ENCODE measurements around the gene NBPF1.
"Not testable (repeated sequence)": the region's sequence is repeated elsewhere in the genome, so short reads cannot be mapped to it uniquely, and the experiment has no call there.

The NBPF1 gene

DNA sequence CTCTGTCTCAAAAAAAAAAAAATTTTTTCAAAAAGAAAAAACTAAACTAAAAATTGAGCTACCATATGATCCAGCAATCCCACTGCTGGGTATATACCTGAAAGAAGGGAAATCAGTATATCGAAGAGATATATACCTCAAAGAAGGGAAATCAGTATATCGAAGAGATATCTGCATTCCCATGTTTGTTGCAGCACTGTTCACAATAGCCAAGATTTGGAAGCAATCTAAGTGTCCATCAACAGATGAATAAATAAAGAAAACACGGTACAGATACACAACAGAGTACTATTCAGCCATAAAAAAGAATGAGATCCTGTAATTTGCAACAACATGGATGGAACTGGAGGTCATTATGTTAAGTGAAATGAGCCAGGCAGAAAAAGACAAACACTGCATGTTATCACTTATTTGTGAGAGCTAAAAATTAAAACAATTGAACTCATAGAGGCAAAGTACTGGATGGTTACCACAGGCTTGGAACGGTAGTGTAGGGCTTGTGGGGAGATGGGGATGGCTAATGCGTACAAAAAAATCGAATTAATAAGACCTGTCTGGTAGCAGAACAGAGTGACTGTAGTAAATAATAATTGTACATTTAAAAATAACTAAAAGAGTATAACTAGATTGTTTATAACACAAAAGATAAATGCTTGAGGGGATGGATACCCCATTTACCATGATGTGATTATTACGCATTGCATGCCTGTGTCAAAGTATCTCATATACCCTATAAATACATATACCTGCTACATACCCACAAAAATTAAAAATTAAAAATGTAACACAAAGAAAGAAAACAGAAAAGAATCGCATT, 28.0 kb upstream of the NBPF1 start:
- not testable (repeated sequence) for DNase-seq (ENCODE audit: low spot score)

DNA sequence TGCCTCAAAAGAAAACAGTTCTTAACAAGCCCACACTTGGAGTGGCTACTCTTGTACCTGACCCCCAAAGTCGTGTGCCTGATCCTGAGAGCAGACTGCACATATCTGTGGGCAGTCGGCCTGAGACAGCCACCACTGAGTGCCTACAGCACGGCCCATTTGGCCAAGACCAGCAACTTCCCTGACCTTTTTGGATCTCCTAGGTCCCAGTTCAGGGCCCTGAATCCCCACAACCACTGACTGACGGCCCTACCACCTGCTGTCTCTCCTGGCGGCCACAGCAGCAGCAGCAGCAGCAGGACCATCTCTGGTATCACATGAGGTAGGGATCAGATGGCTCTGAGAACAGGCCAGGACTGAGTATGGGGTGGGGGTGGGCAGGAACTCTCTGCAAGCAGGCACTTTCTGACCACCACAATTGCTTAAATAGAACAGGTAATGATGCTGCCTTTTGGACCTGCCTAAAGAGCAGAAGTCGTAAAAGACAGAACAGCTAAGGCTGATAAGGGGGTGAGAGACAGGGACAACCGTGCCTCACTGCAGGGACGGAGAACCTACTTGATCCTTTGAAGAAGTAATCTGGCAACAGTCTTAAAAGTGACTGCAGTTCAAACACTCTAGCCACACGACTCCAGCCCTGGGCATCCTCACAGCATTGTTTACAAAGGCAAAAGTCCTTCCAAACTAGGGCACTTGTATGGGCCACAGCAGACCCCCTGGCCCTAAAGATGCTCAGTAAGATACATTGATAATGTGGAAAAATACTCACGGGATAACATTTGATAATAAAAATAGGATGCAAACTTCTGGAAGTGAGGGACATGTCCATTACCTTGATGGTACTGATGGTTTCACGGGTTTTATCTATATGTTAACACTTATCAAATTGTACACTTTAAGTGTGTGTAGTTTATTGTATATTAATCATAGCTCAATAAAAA, 26.0 kb upstream of the NBPF1 start:
- not testable (repeated sequence) for DNase-seq (ENCODE audit: low spot score)

- not testable (repeated sequence) for DNase-seq (ENCODE audit: low spot score)
Measured at GRCh38 chr1:16637941-16638778, 24.8 kb upstream of the NBPF1 start.

GRCh38 chr1:16636551-16637195, 23.3 kb upstream of the NBPF1 start:
- not testable (repeated sequence) for DNase-seq (ENCODE audit: low spot score)

DNA sequence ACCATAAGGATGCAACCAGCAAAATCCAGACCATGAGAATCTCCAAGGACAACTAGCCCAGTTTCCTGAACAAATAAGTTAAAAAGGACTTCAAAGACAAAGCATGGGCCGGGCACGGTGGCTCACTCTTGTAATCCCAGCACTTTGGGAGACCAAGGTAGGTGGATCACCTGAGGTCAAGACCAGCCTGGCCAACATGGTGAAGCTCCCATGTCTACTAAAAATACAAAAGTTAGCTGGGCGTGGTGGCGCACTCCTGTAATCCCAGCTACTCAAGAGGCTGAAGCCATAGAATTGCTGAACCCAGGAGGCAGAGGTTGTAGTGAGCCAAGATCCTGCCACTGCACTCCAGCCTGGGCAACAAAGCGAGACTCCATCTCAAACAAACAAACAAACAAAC, 22.6 kb upstream of the NBPF1 start:
- not testable (repeated sequence) for DNase-seq (ENCODE audit: low spot score)

GRCh38 chr1:16633540-16634282, 20.3 kb upstream of the NBPF1 start:
- not testable (repeated sequence) for DNase-seq (ENCODE audit: low spot score)

GRCh38 chr1:16632044-16632850, 18.9 kb upstream of the NBPF1 start:
- DNase-seq (ENCODE audit: low spot score), result not testable (repeated sequence)

GRCh38 chr1:16631248-16632043, 18.1 kb upstream of the NBPF1 start:
- no peak for DNase-seq (ENCODE audit: low spot score)

- peak; percentile 7 for DNase-seq (ENCODE audit: low spot score)
Measured at GRCh38 chr1:16630661-16631247, 17.4 kb upstream of the NBPF1 start.

DNA sequence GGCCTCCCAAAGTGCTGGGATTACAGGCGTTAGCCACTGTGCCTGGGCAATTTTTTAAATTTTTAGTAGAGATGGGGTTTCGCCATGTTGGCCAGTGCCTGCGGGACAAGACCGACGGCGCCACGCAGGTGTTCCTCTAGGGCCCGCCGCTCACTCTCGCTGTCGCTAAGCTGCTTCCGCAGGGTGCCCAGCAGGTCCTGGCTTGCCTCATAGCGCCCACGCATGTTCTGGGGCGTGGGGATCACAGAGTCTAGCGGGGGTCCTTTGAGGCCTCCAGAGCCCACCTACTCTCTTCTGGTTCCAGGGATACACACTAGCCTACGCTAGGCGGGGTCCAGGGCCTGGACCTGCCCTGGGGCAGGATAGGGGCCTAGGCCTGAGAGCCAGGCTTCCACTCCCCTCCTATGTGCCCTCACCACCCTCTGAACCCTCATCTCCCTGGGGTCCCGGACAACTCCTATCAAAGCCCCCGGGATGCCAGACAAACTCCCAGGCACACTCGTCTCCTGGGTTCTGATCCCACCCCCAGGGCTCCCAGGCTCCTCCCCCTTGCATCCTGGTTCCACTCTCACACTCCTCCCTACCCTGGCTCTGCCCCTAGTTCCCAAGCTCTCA, 16.7 kb upstream of the NBPF1 start:
- DNase-seq (ENCODE audit: low spot score), result not testable (repeated sequence)

DNA sequence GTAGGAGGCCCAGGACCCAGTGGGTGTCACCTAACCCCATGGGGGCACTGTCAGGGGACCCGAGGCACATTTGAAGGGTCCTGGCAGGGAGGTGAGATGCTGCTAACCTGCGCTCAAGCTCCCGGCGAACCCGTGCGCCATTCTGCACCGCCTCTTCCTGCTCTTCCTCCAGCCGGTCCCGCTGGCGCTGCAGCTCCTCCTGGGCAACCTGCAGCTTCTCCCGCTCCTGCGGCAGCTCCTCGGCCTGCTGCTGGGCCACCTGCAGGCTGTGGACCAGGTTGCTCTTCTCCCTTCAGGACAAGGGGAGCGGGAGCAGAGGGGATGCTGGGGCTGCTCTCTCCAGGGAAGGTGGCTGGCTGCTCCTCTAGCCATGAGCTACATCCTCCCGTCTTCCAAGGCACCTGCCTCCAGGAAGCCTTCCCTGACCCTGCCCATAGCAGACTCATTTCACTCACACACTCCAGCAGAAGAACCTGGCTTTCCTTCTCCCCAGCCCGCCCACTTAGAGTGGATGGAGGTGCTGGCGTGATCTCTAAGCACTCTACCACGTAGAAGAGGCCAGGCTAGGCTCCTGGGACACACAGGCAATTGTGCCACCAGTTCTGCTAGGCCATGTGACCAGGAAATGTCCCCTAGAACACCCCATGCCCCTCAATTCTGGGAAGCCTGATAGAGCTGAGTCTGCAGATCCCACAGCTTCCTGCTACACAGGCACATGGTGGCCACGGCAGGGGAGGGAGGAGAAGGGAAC, 15.2 kb upstream of the NBPF1 start:
- no peak for DNase-seq (ENCODE audit: low spot score)

- not testable (repeated sequence) for DNase-seq (ENCODE audit: low spot score)
Measured at GRCh38 chr1:16626409-16626983, 13.1 kb upstream of the NBPF1 start.

GRCh38 chr1:16625497-16626408, 12.4 kb upstream of the NBPF1 start:
- DNase-seq (ENCODE audit: low spot score), result no peak

DNA sequence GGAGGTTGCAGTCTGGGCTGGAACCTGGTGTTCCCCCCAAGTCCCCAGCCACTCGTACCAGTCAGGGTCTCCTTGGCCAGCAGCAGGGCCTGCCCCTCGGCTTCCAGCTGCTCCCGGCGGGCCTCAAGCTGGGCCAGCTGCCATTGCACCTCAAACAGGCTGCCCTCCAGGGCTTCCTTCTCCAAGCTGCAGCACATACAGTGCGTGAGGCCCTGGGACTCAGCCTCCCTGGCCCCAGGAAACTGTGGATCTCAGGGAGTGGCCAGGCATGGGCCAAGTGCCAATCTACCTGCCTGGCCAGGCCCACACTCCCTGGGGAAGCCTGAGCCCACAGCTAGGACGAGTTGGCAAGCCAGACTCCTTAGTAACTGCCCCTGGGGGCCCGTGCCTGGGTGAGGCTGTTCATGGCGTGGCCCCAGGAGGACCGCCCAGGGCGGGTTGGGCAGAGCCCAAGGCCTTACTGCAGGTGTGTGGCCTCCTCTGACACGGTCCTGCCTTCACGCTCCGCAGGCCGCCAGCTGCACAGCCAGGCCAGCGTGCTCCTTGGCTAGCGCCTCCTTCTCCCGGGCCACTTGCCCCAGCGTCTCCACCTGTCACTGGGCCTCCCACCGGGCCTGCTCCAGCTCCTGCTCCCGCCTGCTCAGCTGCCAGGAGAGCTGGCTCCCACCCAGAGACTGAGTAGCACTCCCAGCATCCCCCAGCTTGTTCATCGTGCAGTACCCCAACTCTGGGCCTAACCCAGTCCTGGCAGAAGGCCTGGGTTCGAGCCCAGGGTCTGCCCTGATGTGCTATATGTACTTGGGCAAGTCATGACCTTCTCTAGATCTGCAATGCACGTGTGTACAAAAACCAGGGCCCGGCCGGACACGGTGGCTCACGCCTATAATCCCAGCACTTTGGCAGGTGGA, 10.7 kb upstream of the NBPF1 start:
- DNase-seq (ENCODE audit: low spot score), result peak; percentile 46

DNA sequence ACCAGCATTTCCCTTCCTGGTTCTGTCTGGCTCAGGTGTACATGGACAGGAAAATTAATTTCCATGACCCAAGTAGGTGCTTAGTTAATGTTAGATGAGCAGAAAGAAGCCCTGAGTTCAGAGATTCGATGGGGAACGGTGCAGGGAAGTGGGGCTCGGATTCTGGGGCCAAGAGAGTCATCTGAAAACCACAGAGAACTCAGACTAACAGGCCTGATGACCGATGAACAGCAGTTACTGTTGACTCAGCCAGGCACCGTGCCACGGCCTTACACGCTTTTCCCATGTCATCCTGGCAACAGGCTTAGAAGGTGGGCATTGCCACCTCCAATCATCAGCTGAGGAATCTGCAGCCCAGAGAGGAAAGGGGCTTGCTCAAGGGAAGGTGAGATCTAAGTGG, 10.0 kb upstream of the NBPF1 start:
- DNase-seq (ENCODE audit: low spot score), result peak; percentile 95

All from AG20443 (cell line).